Panc1 (cell line): Measurements from ENCODE around the gene GTF2H3. TPM values are rescaled to one million over a fixed set of nuclear protein-coding genes. Genes with fewer than 3 reads are reported as not detected.

ENCODE experiments used
- ATAC-seq: fragments of 200-7000 bp; cut with Tn5 transposase; 2 replicates; pipeline ENCODE4 v1.9.1; 2020; ENCODE audit warnings: mild to moderate bottlenecking, moderate library complexity
- BruUV-seq: library from RNA; stranded (reverse); fragments of 400-500 nt; replicated peaks from 2 replicates; lab custom pipeline; 2021; lab: Mats Ljungman, UMichigan
- CTCF ChIA-PET: fragments of 300-600 bp; sonication (Branson Sonifier 250); formaldehyde crosslinking; loops from one replicate; lab custom pipeline; 2022; ENCODE audit warnings: antibody characterized with exemption; lab: Charles Lee
- POLR2A ChIA-PET: fragments of 300-600 bp; sonication (Branson Sonifier 250); formaldehyde crosslinking; loops from one replicate; lab custom pipeline; 2022; ENCODE audit warnings: antibody characterized with exemption; lab: Charles Lee
- DNase-seq: peaks from one replicate; pipeline ENCODE4 v3.0.0-alpha.2; 2010; ENCODE audit warnings: low read depth, low spot score
- H3K27ac ChIP-seq: 2 replicates; pipeline ENCODE4 v1.5.1; 2011; ENCODE audit warnings: mild to moderate bottlenecking, low read length, inconsistent platforms
- H3K27me3 ChIP-seq: fragments of 200-500 bp; sonication (Bioruptor generic); 2 replicates; pipeline ENCODE4 v1.6.0; 2014; ENCODE audit warnings: low read length, inconsistent platforms; ENCODE audit not compliant: control insufficient read depth, insufficient read depth
- H3K36me3 ChIP-seq: fragments of 200-500 bp; sonication (Bioruptor generic); 2 replicates; pipeline ENCODE4 v1.5.1; 2014; ENCODE audit warnings: inconsistent platforms, mild to moderate bottlenecking, low read length, moderate library complexity; ENCODE audit not compliant: control insufficient read depth, insufficient read depth
- H3K4me1 ChIP-seq: 2 replicates; pipeline ENCODE4 v1.5.1; 2011; ENCODE audit warnings: inconsistent platforms, mild to moderate bottlenecking, low read length, moderate library complexity; ENCODE audit not compliant: control insufficient read depth, insufficient read depth
- H3K4me3 ChIP-seq, 2 experiments: 2 replicates each; pipeline ENCODE4 v1.5.1; 2011 to 2012; ENCODE audit warnings: low read depth in 2 of 2, low read length in 2 of 2, mild to moderate bottlenecking in 2 of 2, inconsistent platforms in 1 of 2, moderate library complexity in 1 of 2
- H3K9me3 ChIP-seq: fragments of 200-500 bp; sonication (Bioruptor generic); 2 replicates; pipeline ENCODE4 v1.5.1; 2014; ENCODE audit warnings: low read depth, mild to moderate bottlenecking, inconsistent platforms, low read length, moderate library complexity; ENCODE audit not compliant: control insufficient read depth, insufficient read depth
- CTCF ChIP-seq: fragments of 450-650 bp; IDR thresholded peaks from 2 replicates; pipeline ENCODE4 v1.5.1; 2017; ENCODE audit warnings: mild to moderate bottlenecking
- POLR2AphosphoS5 ChIP-seq: IDR thresholded peaks from 2 replicates; pipeline ENCODE4 v1.6.1; 2012; ENCODE audit warnings: mild to moderate bottlenecking, low read depth, low read length, moderate library complexity
- REST ChIP-seq, 2 experiments: IDR thresholded peaks; 2 replicates each; pipeline ENCODE4 v1.6.1; 2011 to 2012; ENCODE audit warnings: low read depth in 2 of 2, control low read depth in 1 of 2, low read length in 1 of 2, mild to moderate bottlenecking in 1 of 2, moderate library complexity in 1 of 2; ENCODE audit not compliant: insufficient read depth in 1 of 2
- SIN3A ChIP-seq: IDR thresholded peaks from 2 replicates; pipeline ENCODE4 v1.6.1; 2012; ENCODE audit warnings: low read depth, mild to moderate bottlenecking, low read length, moderate library complexity, borderline replicate concordance; ENCODE audit not compliant: insufficient read depth
- TCF7L2 ChIP-seq: IDR thresholded peaks from 2 replicates; pipeline ENCODE4 v1.6.1; 2011; ENCODE audit warnings: mild to moderate bottlenecking, low read depth, low read length, inconsistent platforms
- in situ Hi-C: cut with HindIII; loops from 2 replicates; pipeline ENCODE4 v1.10.0; 2016; ENCODE audit warnings: low sequenced_read_pairs, low pct_unique_long_range_greater_than_20kb
- intact Hi-C: fragments of 100-400 bp; cut with micrococcal nuclease; formaldehyde crosslinking; loops from one replicate; pipeline ENCODE4 v1.10.0; 2022; ENCODE audit not compliant: unreplicated experiment
- total RNA-seq: library from RNA; stranded (reverse); gene quantifications from one replicate; pipeline ENCODE4 v1.2.1, GENCODE V29; 2021; ENCODE audit not compliant: unreplicated experiment

GTF2H3 gene
- total RNA-seq, 1 experiment from 2014 or later: 40.7 TPM

GRCh38 chr12:123643911-123644310 lies 10.3 kb downstream of the GTF2H3 start:
- no peak overlapping the region for H3K27ac ChIP-seq
- peaks cover 15% of the 10 kb centered on the region; the same call in 1 of the 2 replicates for H3K36me3 ChIP-seq
- no peak for TF ChIP-seq CTCF
- TF ChIP-seq REST (IDR thresholded peaks at IDR 0.05; ENCODE audit: insufficient read depth in 1 of 2, low read depth in 2 of 2, low read length in 1 of 2): no peak
- no peak for TF ChIP-seq TCF7L2
- no peak for TF ChIP-seq SIN3A
- TF ChIP-seq POLR2AphosphoS5: no peak
- H3K9me3 ChIP-seq: no peaks in the 10 kb centered on the region
- no TSS peak for BruUV-seq
- DNase-seq (no peak), ATAC-seq (no peak)
- H3K4me1 ChIP-seq: no peaks in the 10 kb centered on the region
- no peak overlapping the region for H3K4me3 ChIP-seq
- intact Hi-C loops (no loop called here), in situ Hi-C loops (no loop called here)
- ChIA-PET CTCF (no interaction called here), POLR2A (interaction anchor here (0.6 to 0.9 kb wide), 2 partner anchors 36 to 594 kb away, joined by 4 to 11 read pairs; no protein-coding TSS in a partner anchor)
- H3K27me3 ChIP-seq: no peaks in the 10 kb centered on the region

- TF ChIP-seq REST (IDR thresholded peaks at IDR 0.05; ENCODE audit: insufficient read depth in 1 of 2, low read depth in 2 of 2, low read length in 1 of 2) (no peak), TCF7L2 (no peak), SIN3A (no peak), POLR2AphosphoS5 (no peak), CTCF (no peak)
- Histone ChIP-seq H3K9me3 (no peaks in the 10 kb centered on the region), H3K4me1 (no peaks in the 10 kb centered on the region), H3K4me3 (no peak overlapping the region), H3K36me3 (peaks cover 15% of the 10 kb centered on the region; the same call in 1 of the 2 replicates), H3K27ac (no peak overlapping the region), H3K27me3 (no peaks in the 10 kb centered on the region)
- ATAC-seq (no peak), DNase-seq (no peak)
- in situ Hi-C loops (no loop called here), intact Hi-C loops (no loop called here)
- ChIA-PET CTCF (no interaction called here), POLR2A (no interaction called here)
- BruUV-seq: no TSS peak
Measured at GRCh38 chr12:123645380-123645779, 11.8 kb downstream of the GTF2H3 start.
